K562 (cell line): ENCODE data around the gene RBM17. TPM values are rescaled to one million over a fixed set of nuclear protein-coding genes. Genes with fewer than 3 reads are reported as not detected.

ENCODE experiments used
- ATAC-seq: fragments of 200-7000 bp; cut with Tn5 transposase; 3 replicates; pipeline ENCODE4 v1.9.1; 2020; ENCODE audit warnings: moderate library complexity
- BruUV-seq: library from RNA; stranded (reverse); fragments of 400-500 nt; replicated peaks from 2 replicates; lab custom pipeline; 2021; lab: Mats Ljungman, UMichigan
- CTCF ChIA-PET: fragments of 300-600 bp; formaldehyde crosslinking; extraction: SDS; loops from one replicate; lab custom pipeline; 2021; ENCODE audit warnings: low intra/inter-chr PET ratio; lab: Yijun Ruan, JAX
- POLR2A ChIA-PET: fragments of 300-600, 350-650 bp; sonication (Branson Sonifier 250); formaldehyde crosslinking; extraction: SDS; loops from one replicate; lab custom pipeline; 2021; ENCODE audit warnings: antibody characterized with exemption, inconsistent platforms; lab: Yijun Ruan, JAX
- DNase-seq, 4 experiments: peaks; one replicate each; pipeline versions ENCODE4 v3.0.0 to v3.0.0-alpha.2; 2011 to 2018; ENCODE audit warnings: low spot score in 3 of 4, mixed read lengths in 3 of 4; ENCODE audit errors: extremely low read depth in 1 of 4
- FAIRE-seq: peaks from 2 replicates; lab custom pipeline; 2011; peaks lifted over from hg19 to GRCh38; lab: Jason Lieb, UNC
- H2AFZ ChIP-seq: 2 replicates; pipeline ENCODE4 v1.6.0; 2011; ENCODE audit warnings: low read depth, low read length, control low read depth, inconsistent platforms
- H3K27ac ChIP-seq: fragments of 200-600 bp; 3 replicates; pipeline ENCODE4 v1.8.0; 2011; ENCODE audit warnings: low read depth, mild to moderate bottlenecking, control low read depth, inconsistent platforms, low read length, moderate library complexity, mixed read lengths; ENCODE audit errors: extremely low read depth
- H3K27me3 ChIP-seq, 2 experiments: fragments of 300-600 bp in 1 of 2; 2 replicates in 1 of 2; 3 replicates in 1 of 2; pipeline versions ENCODE4 v1.6.0 to v1.8.0; 2011; ENCODE audit warnings: inconsistent platforms in 2 of 2, low read length in 2 of 2, mild to moderate bottlenecking in 1 of 2, mixed read lengths in 1 of 2, moderate library complexity in 1 of 2; ENCODE audit not compliant: control insufficient read depth in 2 of 2, insufficient read depth in 2 of 2
- H3K36me3 ChIP-seq: fragments of 300-600 bp; 3 replicates; pipeline ENCODE4 v1.8.0; 2011; ENCODE audit warnings: mild to moderate bottlenecking, low read length, inconsistent platforms; ENCODE audit not compliant: control insufficient read depth, insufficient read depth
- H3K4me1 ChIP-seq, 2 experiments: fragments of 200-600 bp in 1 of 2; replicated peaks in 1 of 2; 2 replicates in 1 of 2; 3 replicates in 1 of 2; pipeline versions ENCODE4 v1.5.1 to v1.8.0; 2011; ENCODE audit warnings: inconsistent platforms in 2 of 2, low read length in 2 of 2, mild to moderate bottlenecking in 1 of 2, mixed read lengths in 1 of 2, moderate library complexity in 1 of 2; ENCODE audit not compliant: control insufficient read depth in 2 of 2, insufficient read depth in 2 of 2
- H3K4me2 ChIP-seq: 2 replicates; pipeline ENCODE4 v1.6.1; 2011; ENCODE audit warnings: low read length, control low read depth, inconsistent platforms, mixed read lengths; ENCODE audit not compliant: insufficient read depth
- H3K4me3 ChIP-seq: fragments of 200-600 bp; sonication (generic), shearing (Covaris generic); 2 replicates; pipeline ENCODE4 v1.5.1; 2016; ENCODE audit warnings: control low read depth, inconsistent platforms
- H3K79me2 ChIP-seq: fragments of 200-600 bp; 3 replicates; pipeline ENCODE4 v1.8.0; 2011; ENCODE audit warnings: low read length, inconsistent platforms; ENCODE audit not compliant: control insufficient read depth, insufficient read depth
- H3K9ac ChIP-seq, 2 experiments: 2 replicates each; pipeline versions ENCODE4 v1.6.0 to v1.6.1; 2011; ENCODE audit warnings: low read depth in 2 of 2, low read length in 2 of 2, control low read depth in 1 of 2, inconsistent platforms in 1 of 2, mild to moderate bottlenecking in 1 of 2, mixed read lengths in 1 of 2; ENCODE audit not compliant: insufficient read depth in 1 of 2
- H3K9me1 ChIP-seq: one replicate; pipeline ENCODE4 v1.6.0; 2011; ENCODE audit warnings: inconsistent platforms, mild to moderate bottlenecking, low read length, moderate library complexity; ENCODE audit not compliant: control insufficient read depth, insufficient read depth
- H3K9me3 ChIP-seq: replicated peaks from 2 replicates; pipeline ENCODE4 v1.5.1; 2011; ENCODE audit warnings: low read depth, low read length, inconsistent platforms; ENCODE audit not compliant: control insufficient read depth, insufficient read depth
- H4K20me1 ChIP-seq: replicated peaks from 2 replicates; pipeline ENCODE4 v1.6.1; 2011; ENCODE audit warnings: low read length, inconsistent platforms, mixed read lengths; ENCODE audit not compliant: control insufficient read depth, insufficient read depth
- COPS2 ChIP-seq: fragments of 450-650 bp; conservative IDR thresholded peaks from 2 replicates; pipeline ENCODE4 v1.6.1; 2016; ENCODE audit warnings: mild to moderate bottlenecking, moderate library complexity
- IRF2 ChIP-seq: sonication (generic); formaldehyde crosslinking; IDR thresholded peaks from 2 replicates; pipeline ENCODE4 v1.8.1; 2022; ENCODE audit warnings: mild to moderate bottlenecking, missing genetic modification reagents
- KHSRP ChIP-seq: fragments of 450-650 bp; IDR thresholded peaks from 2 replicates; pipeline ENCODE4 v1.6.1; 2017
- KLF16 ChIP-seq: IDR thresholded peaks from 2 replicates; pipeline ENCODE4 v1.6.1; 2016; ENCODE audit warnings: antibody characterized with exemption
- MEF2A ChIP-seq: IDR thresholded peaks from 2 replicates; pipeline ENCODE4 v1.6.1; 2011; ENCODE audit warnings: low read depth, mild to moderate bottlenecking, low read length, moderate library complexity; ENCODE audit not compliant: control insufficient read depth
- ZFP36 ChIP-seq: fragments of 150-350 bp; IDR thresholded peaks from 2 replicates; pipeline ENCODE4 v1.6.1; 2018; ENCODE audit warnings: low read length, low read depth; ENCODE audit not compliant: partially characterized antibody
- WGBS: fragments of 100-300 bp; shearing (Covaris generic); methylation state at CpG from one replicate; pipeline ENCODE4 v1.1.6; 2016; ENCODE audit warnings: low coverage, mixed read lengths; ENCODE audit not compliant: insufficient coverage; ENCODE audit errors: missing lambda C conversion rate; 5-methylcytosine and 5-hydroxymethylcytosine counted together
- in situ Hi-C: fragments of 300-500 bp; cut with MboI; formaldehyde crosslinking; loops from 4 replicates; pipeline ENCODE4 v1.15.0; 2018; ENCODE audit warnings: inconsistent platforms, mixed read lengths
- intact Hi-C: fragments of 100-400 bp; cut with micrococcal nuclease; formaldehyde crosslinking; loops from 2 replicates; pipeline ENCODE4 v1.14.2; 2022
- polyA plus RNA-seq, 8 experiments: library from polyadenylated mRNA; depleted of rRNA in 4 of 8; stranded (reverse) in 5 of 8; unstranded in 3 of 8; fragments of >200 nt; fragmentation: Nextera tagmentation in 2 of 8; fragmentation: Illumina TruSeq in 1 of 8; extraction: Ambion mirVana in 2 of 8; extraction: Trizol in 1 of 8; gene quantifications; 2 replicates each; pipeline versions ENCODE4 v1.2.1 to v1.2.3, GENCODE V29; 2011 to 2014; ENCODE audit warnings: inconsistent platforms in 1 of 8, missing spikeins in 1 of 8
- total RNA-seq, 7 experiments: library from RNA; depleted of rRNA in 6 of 7; stranded (reverse); fragments of >200 nt in 6 of 7; fragmentation: Illumina TruSeq in 2 of 7; extraction: Trizol in 2 of 7; gene quantifications; 2 replicates each; pipeline versions ENCODE4 v1.2.1 to v1.2.3, GENCODE V29; 2011 to 2021; ENCODE audit warnings: low replicate concordance in 1 of 7
- TF ChIP-seq, protein P1 (sequence below): fragments of 450-650 bp; IDR thresholded peaks from one replicate; pipeline ENCODE4 v1.6.1; 2018; ENCODE audit warnings: mild to moderate bottlenecking, moderate library complexity; ENCODE audit not compliant: partially characterized antibody
- TF ChIP-seq, protein P2 (sequence below), 2 experiments: fragments of 450-650 bp in 1 of 2; sonication (generic) in 1 of 2; formaldehyde crosslinking in 1 of 2; IDR thresholded peaks in 1 of 2; conservative IDR thresholded peaks in 1 of 2; 2 replicates each; pipeline versions ENCODE4 v1.6.1 to v1.8.1; 2016 to 2023; ENCODE audit warnings: mild to moderate bottlenecking in 2 of 2, moderate library complexity in 2 of 2, inconsistent platforms in 1 of 2, missing genetic modification reagents in 1 of 2
- TF ChIP-seq, protein P3 (sequence below): IDR thresholded peaks from 2 replicates; pipeline ENCODE4 v1.6.1; 2016; ENCODE audit warnings: missing genetic modification characterization, missing compliant biosample characterization
- TF ChIP-seq, protein P4 (sequence below), 2 experiments: fragments of 450-650 bp; conservative IDR thresholded peaks; 2 replicates each; pipeline ENCODE4 v1.6.1; 2017; ENCODE audit warnings: mild to moderate bottlenecking in 2 of 2, moderate library complexity in 2 of 2
- TF ChIP-seq, protein P5 (sequence below): sonication (generic); formaldehyde crosslinking; IDR thresholded peaks from 2 replicates; pipeline ENCODE4 v1.8.1; 2023; ENCODE audit warnings: mild to moderate bottlenecking, missing genetic modification reagents

Gene RBM17
- total and polyA plus RNA-seq, 9 of the 15 experiments (the other 6 are each of a cell fraction or from before 2014, with no cell fraction given) = 23.6 to 217 (median 124) TPM

DNA sequence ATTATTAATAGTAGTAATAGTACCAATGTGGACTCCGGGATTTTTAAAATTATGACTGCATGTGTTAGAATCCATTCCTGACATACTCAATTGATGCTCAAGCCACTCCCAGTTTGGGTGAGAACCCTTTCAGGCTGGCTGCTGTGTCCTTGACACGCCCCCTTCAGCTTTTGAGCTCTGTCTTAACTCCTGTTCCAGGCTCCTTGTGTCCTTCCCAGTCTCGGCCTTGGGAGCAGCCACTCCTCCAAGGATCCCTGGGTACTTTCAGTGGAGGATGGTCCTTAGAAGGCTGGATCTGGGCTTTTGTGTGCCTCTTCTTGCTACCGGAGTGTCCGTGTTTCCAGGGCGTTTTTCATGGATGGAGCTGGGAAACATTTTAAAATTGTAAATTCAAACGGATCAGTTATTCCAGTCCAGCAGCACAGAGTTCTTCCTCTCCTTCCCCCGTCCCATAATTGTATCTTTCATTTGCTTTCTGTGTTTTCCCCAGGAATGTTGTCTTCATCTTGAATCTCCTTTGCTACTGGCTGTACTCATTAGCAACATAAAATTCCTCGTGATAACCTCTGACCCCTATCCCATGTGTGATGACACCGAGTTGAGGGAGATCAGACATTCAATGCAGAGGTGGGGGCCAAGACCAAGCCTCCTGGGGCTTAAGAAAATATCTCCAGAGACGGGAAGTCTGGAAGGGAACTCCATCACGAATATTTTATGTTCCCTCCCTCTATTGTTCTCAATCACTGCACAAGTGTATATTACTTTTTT, 73.9 kb downstream of the RBM17 start:
- Histone ChIP-seq H3K79me2 (peaks cover 56% of the 10 kb centered on the region), H3K36me3 (peaks cover 27% of the 10 kb centered on the region), H3K27me3 (no peaks in the 10 kb centered on the region), H3K4me1 (peaks cover 19 to 33% of the 10 kb centered on the region in 2 experiments), H3K9ac (peak overlapping the region; percentile 50 to 86; a peak in 2 of 4 replicates), H3K9me3 (no peaks in the 10 kb centered on the region), H2AFZ (peak overlapping the region; percentile 69), H3K27ac (peak overlapping the region; percentile 62), H3K4me3 (peak overlapping the region; percentile 80; the same call in 1 of the 2 replicates), H3K9me1 (peaks cover 8% of the 10 kb centered on the region), H3K4me2 (peak overlapping the region; percentile 64), H4K20me1 (peaks cover 11% of the 10 kb centered on the region)
- CTCF ChIA-PET = no interaction called here
- WGBS = 33% methylated on average over 11 of the region's 12 CpGs
- ATAC-seq = 0 out of 3 replicates have a peak, but pooled peaks have one; percentile 20
- BruUV-seq = no TSS peak
- peak in 3 of 4 experiments; percentile 48 to 61 (median 50) for DNase-seq
- in situ Hi-C loops = no loop called here
- POLR2A ChIA-PET = interaction anchor here (1.0 to 2.9 kb wide), 3 partner anchors 10 to 14 kb away, joined by 3 to 38 read pairs (median 4); no protein-coding TSS in a partner anchor
- peak; percentile 23 for FAIRE-seq
- intact Hi-C loops = loop anchor here (5.0 kb wide), 1 partner anchor 75 kb away; the partner anchor contains the start of gene RBM17
- TF ChIP-seq, protein P1, sequence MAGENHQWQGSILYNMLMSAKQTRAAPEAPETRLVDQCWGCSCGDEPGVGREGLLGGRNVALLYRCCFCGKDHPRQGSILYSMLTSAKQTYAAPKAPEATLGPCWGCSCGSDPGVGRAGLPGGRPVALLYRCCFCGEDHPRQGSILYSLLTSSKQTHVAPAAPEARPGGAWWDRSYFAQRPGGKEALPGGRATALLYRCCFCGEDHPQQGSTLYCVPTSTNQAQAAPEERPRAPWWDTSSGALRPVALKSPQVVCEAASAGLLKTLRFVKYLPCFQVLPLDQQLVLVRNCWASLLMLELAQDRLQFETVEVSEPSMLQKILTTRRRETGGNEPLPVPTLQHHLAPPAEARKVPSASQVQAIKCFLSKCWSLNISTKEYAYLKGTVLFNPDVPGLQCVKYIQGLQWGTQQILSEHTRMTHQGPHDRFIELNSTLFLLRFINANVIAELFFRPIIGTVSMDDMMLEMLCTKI = no peak
- TF ChIP-seq MEF2A = no peak
- no peak for TF ChIP-seq COPS2
- TF ChIP-seq IRF2 (CRISPR knock-in tag) = no peak
- TF ChIP-seq, protein P2, sequence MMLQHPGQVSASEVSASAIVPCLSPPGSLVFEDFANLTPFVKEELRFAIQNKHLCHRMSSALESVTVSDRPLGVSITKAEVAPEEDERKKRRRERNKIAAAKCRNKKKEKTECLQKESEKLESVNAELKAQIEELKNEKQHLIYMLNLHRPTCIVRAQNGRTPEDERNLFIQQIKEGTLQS (IDR thresholded peaks at IDR 0.05) = 0 out of 2 replicates have a peak, but pooled peaks have one; percentile 28
- TF ChIP-seq, protein P2 (CRISPR knock-in tag; conservative IDR thresholded peaks at IDR 0.05) = no peak
- no peak for TF ChIP-seq ZFP36
- TF ChIP-seq, protein P3, sequence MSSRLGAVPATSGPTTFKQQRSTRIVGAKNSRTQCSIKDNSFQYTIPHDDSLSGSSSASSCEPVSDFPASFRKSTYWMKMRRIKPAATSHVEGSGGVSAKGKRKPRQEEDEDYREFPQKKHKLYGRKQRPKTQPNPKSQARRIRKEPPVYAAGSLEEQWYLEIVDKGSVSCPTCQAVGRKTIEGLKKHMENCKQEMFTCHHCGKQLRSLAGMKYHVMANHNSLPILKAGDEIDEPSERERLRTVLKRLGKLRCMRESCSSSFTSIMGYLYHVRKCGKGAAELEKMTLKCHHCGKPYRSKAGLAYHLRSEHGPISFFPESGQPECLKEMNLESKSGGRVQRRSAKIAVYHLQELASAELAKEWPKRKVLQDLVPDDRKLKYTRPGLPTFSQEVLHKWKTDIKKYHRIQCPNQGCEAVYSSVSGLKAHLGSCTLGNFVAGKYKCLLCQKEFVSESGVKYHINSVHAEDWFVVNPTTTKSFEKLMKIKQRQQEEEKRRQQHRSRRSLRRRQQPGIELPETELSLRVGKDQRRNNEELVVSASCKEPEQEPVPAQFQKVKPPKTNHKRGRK = no peak
- TF ChIP-seq, protein P4, sequence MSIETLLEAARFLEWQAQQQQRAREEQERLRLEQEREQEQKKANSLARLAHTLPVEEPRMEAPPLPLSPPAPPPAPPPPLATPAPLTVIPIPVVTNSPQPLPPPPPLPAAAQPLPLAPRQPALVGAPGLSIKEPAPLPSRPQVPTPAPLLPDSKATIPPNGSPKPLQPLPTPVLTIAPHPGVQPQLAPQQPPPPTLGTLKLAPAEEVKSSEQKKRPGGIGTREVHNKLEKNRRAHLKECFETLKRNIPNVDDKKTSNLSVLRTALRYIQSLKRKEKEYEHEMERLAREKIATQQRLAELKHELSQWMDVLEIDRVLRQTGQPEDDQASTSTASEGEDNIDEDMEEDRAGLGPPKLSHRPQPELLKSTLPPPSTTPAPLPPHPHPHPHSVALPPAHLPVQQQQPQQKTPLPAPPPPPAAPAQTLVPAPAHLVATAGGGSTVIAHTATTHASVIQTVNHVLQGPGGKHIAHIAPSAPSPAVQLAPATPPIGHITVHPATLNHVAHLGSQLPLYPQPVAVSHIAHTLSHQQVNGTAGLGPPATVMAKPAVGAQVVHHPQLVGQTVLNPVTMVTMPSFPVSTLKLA (conservative IDR thresholded peaks at IDR 0.05) = 0 out of 4 replicates have a peak, but pooled peaks of 1 of the 2 experiments have one; percentile 6
- TF ChIP-seq, protein P5, sequence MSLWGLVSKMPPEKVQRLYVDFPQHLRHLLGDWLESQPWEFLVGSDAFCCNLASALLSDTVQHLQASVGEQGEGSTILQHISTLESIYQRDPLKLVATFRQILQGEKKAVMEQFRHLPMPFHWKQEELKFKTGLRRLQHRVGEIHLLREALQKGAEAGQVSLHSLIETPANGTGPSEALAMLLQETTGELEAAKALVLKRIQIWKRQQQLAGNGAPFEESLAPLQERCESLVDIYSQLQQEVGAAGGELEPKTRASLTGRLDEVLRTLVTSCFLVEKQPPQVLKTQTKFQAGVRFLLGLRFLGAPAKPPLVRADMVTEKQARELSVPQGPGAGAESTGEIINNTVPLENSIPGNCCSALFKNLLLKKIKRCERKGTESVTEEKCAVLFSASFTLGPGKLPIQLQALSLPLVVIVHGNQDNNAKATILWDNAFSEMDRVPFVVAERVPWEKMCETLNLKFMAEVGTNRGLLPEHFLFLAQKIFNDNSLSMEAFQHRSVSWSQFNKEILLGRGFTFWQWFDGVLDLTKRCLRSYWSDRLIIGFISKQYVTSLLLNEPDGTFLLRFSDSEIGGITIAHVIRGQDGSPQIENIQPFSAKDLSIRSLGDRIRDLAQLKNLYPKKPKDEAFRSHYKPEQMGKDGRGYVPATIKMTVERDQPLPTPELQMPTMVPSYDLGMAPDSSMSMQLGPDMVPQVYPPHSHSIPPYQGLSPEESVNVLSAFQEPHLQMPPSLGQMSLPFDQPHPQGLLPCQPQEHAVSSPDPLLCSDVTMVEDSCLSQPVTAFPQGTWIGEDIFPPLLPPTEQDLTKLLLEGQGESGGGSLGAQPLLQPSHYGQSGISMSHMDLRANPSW (CRISPR knock-in tag) = no peak
- no peak for TF ChIP-seq KHSRP
- no peak for TF ChIP-seq KLF16
